ENCODE data around the gene ZNF580. TPM values are rescaled to one million over a fixed set of nuclear protein-coding genes. Genes with fewer than 3 reads are reported as not detected.

The ZNF580 gene
- polyA plus RNA-seq, 1 donor (not counting 4 experiments of a cell fraction or from before 2014, with no cell fraction given), result 3.0 TPM

GRCh38 chr19:55676889-55677505 lies 36.2 kb downstream of the ZNF580 start:
- Histone ChIP-seq H3K4me2 (ENCODE audit: control insufficient read depth, extremely low read depth, insufficient read depth, low read depth, low read length) (peak overlapping the region; percentile 89), H3K27ac (ENCODE audit: control insufficient read depth, insufficient read depth, low read length) (peak overlapping the region; percentile 85), H3K4me1 (ENCODE audit: control insufficient read depth, extremely low read depth, insufficient read depth, low read length) (peaks cover 31% of the 10 kb centered on the region), H3K9me3 (ENCODE audit: control insufficient read depth, low read depth, low read length) (no peaks in the 10 kb centered on the region), H3K36me3 (ENCODE audit: control insufficient read depth in 2 of 2, extremely low read depth in 1 of 2, insufficient read depth in 2 of 2, low read length in 2 of 2) (peaks cover 30 to 43% of the 10 kb centered on the region in 2 experiments), H3K27me3 (ENCODE audit: control insufficient read depth, extremely low read depth, insufficient read depth, low read length) (no peaks in the 10 kb centered on the region), H3K79me2 (ENCODE audit: control insufficient read depth, insufficient read depth, low read length) (peaks cover 85% of the 10 kb centered on the region), H2AFZ (ENCODE audit: control insufficient read depth, low read length) (no peak overlapping the region), H3K9me1 (ENCODE audit: control insufficient read depth, extremely low read depth, insufficient read depth, low read length) (no peaks in the 10 kb centered on the region), H4K20me1 (ENCODE audit: control insufficient read depth, extremely low read depth, insufficient read depth, low read length) (peaks cover 10% of the 10 kb centered on the region), H3K9ac (ENCODE audit: control insufficient read depth, extremely low read depth, insufficient read depth, low read length) (peak overlapping the region; percentile 94), H3K4me3 (ENCODE audit: control insufficient read depth in 2 of 3, extremely low read depth in 1 of 3, insufficient read depth in 2 of 3, low read depth in 1 of 3, low read length in 3 of 3) (peak overlapping the region in 1 of 3 experiments; percentile 95)
- dilution Hi-C loops (cut with MboI; ENCODE audit: extremely low pct_ligation_motif_present, low sequenced_read_pairs), result no loop called here
- peak; percentile 23 for FAIRE-seq
- DNase-seq (ENCODE audit: low read depth, low spot score), result no peak
- TF ChIP-seq CTCF (optimal IDR thresholded peaks at IDR 0.05 in 1 of 3, IDR thresholded peaks at IDR 0.05 in 1 of 3, conservative IDR thresholded peaks at IDR 0.05 in 1 of 3; ENCODE audit: extremely low read depth in 1 of 3, insufficient read depth in 2 of 3, low read length in 3 of 3) (no peak), EZH2 (IDR thresholded peaks at IDR 0.05; ENCODE audit: low read length) (no peak)

GRCh38 chr19:55677572-55678028 lies 36.8 kb downstream of the ZNF580 start:
- peaks cover 84% of the 10 kb centered on the region for H3K79me2 ChIP-seq (ENCODE audit: control insufficient read depth, insufficient read depth, low read length)
- H3K4me1 ChIP-seq (ENCODE audit: control insufficient read depth, extremely low read depth, insufficient read depth, low read length), result peaks cover 31% of the 10 kb centered on the region
- no peaks in the 10 kb centered on the region for H3K27me3 ChIP-seq (ENCODE audit: control insufficient read depth, extremely low read depth, insufficient read depth, low read length)
- H3K27ac ChIP-seq (ENCODE audit: control insufficient read depth, insufficient read depth, low read length), result peak overlapping the region; percentile 85
- H3K9ac ChIP-seq (ENCODE audit: control insufficient read depth, extremely low read depth, insufficient read depth, low read length), result peak overlapping the region; percentile 94
- DNase-seq (ENCODE audit: low read depth, low spot score) (no peak), FAIRE-seq (no peak)
- H2AFZ ChIP-seq (ENCODE audit: control insufficient read depth, low read length), result no peak overlapping the region
- no peaks in the 10 kb centered on the region for H3K9me3 ChIP-seq (ENCODE audit: control insufficient read depth, low read depth, low read length)
- dilution Hi-C loops (cut with MboI; ENCODE audit: extremely low pct_ligation_motif_present, low sequenced_read_pairs), result no loop called here
- H3K4me3 ChIP-seq (ENCODE audit: control insufficient read depth in 2 of 3, extremely low read depth in 1 of 3, insufficient read depth in 2 of 3, low read depth in 1 of 3, low read length in 3 of 3), result peak overlapping the region in 1 of 3 experiments; percentile 95
- H4K20me1 ChIP-seq (ENCODE audit: control insufficient read depth, extremely low read depth, insufficient read depth, low read length), result peaks cover 6% of the 10 kb centered on the region
- H3K4me2 ChIP-seq (ENCODE audit: control insufficient read depth, extremely low read depth, insufficient read depth, low read depth, low read length), result peak overlapping the region; percentile 89
- no peaks in the 10 kb centered on the region for H3K9me1 ChIP-seq (ENCODE audit: control insufficient read depth, extremely low read depth, insufficient read depth, low read length)
- TF ChIP-seq CTCF (optimal IDR thresholded peaks at IDR 0.05 in 1 of 3, IDR thresholded peaks at IDR 0.05 in 1 of 3, conservative IDR thresholded peaks at IDR 0.05 in 1 of 3; ENCODE audit: extremely low read depth in 1 of 3, insufficient read depth in 2 of 3, low read length in 3 of 3) (no peak), EZH2 (IDR thresholded peaks at IDR 0.05; ENCODE audit: low read length) (no peak)
- peaks cover 32 to 38% of the 10 kb centered on the region in 2 experiments for H3K36me3 ChIP-seq (ENCODE audit: control insufficient read depth in 2 of 2, extremely low read depth in 1 of 2, insufficient read depth in 2 of 2, low read length in 2 of 2)
